Activated CD4-positive, alpha-beta T cell treated with anti-CD3 and anti-CD28 coated beads, Interleukin-10, Interleukin-2, amounts not matched to agents 100 ng/mL and 50 ng/mL, durations not matched to agents 16 hours and 8 hours (primary cell): ENCODE results near the gene BCL2L1.
"Not testable (repeated sequence)": the region's sequence is repeated elsewhere in the genome, so short reads cannot be mapped to it uniquely, and the experiment has no call there.

Source experiments
- DNase-seq: peaks from one replicate; pipeline ENCODE4 v3.0.0-alpha.2; 2020

Gene BCL2L1

DNA sequence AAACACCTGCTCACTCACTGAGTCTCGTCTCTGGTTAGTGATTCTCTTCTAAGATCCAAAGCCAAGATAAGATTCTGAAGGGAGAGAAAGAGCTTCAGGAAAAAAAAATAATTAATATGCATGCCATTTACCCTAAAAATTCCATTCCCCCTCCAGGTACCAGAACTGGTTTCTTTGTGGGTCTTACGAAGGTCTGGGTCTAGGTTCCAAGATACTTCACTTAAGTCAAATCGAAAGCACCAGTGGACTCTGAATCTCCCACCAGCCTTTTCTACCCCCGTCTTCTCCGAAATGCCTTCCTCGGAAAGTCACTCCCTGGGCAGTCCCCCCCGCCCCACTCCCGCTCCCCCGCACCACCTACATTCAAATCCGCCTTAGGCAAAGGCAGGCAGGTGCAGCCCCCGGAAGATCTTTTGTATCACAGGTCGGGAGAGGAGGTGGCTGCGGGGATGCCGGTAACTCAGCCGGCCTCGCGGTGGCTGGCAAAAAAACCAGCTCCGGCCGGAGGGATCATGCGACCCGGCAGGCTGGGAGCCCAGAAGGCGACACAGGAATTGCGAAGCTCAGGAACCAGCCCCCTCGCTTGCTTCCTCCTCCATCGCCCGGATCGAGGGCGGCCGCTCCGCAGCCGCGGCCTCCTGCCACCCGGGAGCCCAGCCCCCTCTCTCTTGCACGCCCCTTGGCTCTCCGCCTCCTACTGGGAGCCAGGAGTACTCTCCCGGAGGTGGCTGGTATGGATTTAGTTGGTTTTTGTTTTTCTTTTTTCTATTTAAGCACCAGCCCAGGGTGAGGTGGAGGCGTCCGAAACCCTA lies at the start of gene BCL2L1:
Gene BCL2L1, minus strand, starts transcription at position 612 of the 812 bp plus-strand sequence. CDS start 650 bp downstream, outside the sequence.
- DNase-seq = peak; percentile 84

DNA sequence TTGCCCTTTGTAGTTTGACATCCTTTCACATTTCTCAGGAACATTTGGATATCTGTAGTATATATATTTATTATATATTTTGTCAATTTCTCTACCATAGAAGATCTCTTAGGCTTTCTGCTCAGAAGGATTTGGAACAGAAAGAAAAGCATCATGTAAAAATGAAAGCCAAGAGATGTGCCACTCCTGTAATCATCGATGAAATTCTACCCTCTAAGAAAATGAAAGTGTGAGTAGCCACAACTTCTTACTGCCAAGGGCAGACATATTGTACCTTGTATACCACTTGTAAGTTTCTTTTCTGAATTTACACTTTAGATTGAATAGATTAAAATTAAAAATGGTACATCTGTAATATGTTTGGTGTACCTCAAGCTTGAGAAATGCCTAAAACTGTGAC lies 47.6 kb upstream of the BCL2L1 start:
- no peak for DNase-seq

DNA sequence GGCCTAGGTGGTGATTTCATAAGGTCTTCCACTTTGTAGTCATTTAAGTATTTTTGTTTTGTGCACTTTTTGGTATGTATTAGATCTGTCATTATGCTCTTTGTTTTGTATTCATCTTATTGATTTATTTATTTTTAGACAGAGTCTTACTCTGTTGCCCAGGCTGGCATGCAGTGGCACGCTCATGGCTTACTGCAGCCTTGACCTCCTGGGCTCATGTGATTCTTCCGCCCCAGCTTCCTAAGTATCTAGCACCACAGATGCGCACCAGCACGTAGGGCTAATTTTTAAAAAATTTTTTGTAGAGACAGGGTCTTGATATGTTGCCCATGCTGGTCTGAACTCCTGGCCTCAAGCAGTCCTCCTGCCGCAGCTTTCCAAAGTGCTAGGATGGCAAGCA lies 47.0 kb upstream of the BCL2L1 start:
- no peak for DNase-seq

DNA sequence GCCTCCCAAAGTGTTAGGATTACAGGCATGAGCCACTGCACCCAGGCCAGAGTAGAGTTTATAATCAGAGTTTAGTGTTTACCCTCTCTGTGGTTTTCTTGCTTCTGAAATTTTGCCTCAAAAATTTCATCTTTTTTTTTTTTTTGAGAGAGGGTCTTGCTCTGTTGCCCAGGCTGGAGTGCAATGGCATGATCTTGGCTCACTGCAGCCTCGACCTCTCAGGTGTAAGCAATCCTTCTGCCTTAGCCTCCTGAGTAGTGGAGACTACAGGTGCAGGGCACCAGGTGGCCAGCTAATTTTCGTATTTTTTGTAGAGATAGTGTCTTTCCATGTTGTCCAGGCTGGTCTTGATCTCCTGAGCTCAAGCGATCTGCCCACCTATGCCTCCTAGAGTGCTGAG lies 45.1 kb upstream of the BCL2L1 start:
- DNase-seq = no peak

DNA sequence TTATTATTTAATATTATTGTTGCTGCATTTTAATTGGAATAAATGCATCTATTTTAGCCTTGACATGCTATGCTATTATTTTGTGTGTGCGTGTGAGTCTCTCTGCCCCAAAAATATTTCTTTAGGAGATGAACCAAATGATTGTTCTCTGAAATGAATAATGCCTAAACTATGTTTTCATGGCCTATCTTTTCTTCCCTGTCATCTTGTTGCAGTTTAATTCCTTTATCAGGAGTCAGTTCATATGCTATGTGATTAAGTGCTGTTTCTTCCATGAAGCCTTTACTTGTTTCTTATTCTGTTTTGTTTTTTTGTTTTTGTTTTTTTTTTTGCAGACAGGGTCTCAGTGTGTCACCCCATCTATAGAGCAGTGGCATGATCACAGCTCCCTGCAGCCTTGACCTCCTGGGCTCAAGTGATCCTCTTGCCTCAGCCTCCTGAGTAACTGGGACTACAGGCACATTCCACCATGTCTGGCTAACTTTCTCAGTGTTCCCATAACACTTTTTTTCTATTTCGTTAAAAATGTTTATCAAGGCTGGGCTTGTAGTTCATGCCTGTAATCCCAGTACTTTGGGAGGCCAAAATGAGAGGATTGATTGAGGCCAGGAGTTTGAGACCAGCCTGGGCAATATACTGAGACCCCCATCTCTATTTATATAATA lies 42.1 kb upstream of the BCL2L1 start:
- DNase-seq = no peak

DNA sequence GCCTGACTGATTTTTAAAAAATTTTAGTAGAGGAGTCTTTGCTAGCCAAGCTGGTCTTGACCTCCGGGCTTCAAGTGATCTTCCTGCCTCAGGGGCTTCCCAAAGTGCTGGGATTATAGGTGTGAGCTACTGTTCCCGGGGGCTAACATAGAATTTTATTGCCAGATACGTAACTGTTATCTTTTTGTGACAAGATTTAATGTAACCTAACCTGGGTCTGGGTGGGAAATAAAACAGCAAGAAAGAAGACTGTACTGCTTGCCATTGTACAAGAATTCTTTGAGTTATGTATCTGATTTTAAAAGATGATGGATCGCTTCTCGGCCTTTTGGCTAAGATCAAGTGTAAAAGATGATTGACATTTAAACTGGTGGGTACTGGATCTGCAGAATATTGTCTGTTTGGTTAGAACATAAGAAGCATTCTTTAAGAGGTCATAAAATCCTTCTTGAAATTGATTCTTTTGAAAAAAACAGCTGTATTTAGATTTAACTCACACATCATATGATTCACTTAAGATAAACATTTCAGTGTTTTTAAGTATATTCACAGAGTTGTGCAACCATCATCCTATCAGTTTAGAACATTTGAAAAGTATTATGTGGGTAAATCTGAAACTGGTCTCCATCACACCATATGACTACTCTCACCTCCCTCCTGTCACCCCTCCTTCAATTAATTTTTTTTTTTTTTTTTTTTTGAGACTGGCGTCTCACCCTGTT lies 38.0 kb upstream of the BCL2L1 start:
- no peak for DNase-seq

DNA sequence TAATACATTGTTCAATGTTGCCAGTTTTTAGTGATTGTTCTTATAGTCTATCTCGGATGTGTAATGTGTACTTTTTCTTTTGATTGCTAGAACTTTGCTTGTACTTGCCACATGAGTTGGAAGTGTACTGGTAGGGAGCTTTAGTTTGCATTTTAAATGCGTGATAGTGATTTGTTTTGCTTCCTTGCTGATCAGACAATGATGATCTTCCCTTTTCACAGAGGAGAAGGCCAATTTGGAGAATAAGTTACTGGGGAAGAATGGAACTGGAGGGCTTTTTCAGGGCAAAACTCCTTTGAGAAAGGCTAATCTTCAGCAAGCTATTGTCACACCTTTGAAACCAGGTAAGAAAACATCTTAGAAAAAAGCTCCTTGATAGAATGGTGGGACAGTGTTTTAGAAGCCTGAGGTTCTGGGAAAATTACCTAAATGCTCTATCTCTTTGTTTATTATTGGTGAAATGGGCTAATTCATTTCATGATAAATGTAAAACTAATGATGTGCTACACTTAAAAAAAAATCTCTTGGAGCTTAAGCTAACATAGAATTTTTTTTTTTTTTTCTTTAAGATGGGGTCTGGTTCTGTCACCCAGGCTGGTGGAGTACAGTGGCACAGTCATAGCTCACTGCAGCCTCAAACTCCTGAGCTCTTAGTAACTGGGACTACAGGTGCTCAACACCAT lies 37.3 kb upstream of the BCL2L1 start:
- no peak for DNase-seq

DNA sequence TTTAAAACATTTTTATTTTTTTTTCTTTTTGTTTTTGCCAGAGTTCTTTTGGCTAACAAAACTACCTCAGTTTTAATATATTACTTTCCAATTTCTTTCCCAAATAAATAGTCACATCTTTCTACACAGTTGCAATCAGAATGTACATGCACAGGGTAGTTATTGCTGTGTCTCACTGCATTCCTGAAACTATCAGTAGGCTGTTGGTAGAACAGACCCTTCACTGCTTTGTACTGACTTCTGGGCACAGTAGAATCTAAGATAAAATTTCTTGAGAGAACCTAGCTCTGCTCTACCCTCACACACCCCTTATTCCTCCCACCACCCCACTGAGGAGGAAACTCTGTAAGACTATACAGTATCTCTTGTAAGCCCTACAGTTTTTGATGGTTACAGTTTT lies 36.3 kb upstream of the BCL2L1 start:
- no peak for DNase-seq

DNA sequence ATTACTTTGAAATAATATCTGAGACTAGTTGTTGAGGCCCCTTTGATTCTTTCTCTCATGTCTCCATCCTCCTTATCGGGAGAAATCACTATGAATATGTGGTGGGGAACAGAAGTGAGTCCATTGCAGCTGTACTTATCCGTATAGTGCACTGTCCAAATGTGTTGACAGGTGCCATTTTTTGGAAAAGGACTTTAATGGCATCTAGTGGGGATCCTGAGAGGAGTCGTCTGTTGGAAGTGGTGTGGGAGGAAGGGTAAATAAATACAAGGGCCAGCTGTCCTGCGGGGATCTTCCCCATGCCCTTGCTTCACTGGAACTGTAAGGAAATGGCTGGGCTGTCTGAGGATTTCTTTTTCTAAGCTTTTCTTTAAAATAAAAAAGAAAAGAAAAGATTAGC lies 35.9 kb upstream of the BCL2L1 start:
- no peak for DNase-seq

DNA sequence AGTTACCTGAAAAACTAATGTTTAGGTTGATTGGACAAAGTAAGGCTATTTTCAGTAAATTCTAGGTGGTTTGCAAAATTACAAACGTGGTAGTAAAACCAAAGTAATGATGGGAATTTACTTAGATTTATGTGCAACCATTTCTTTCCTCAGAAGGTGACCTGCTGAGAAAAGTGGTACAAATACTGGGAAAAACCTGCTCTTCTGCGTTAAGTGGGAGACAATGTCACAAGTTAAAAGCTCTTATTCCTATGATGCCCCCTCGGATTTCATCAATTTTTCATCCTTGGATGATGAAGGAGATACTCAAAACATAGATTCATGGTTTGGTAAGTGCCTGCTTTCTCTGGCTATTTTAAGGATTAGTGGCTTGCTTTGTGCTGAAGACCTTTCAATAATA lies 34.6 kb upstream of the BCL2L1 start:
- DNase-seq = no peak

DNA sequence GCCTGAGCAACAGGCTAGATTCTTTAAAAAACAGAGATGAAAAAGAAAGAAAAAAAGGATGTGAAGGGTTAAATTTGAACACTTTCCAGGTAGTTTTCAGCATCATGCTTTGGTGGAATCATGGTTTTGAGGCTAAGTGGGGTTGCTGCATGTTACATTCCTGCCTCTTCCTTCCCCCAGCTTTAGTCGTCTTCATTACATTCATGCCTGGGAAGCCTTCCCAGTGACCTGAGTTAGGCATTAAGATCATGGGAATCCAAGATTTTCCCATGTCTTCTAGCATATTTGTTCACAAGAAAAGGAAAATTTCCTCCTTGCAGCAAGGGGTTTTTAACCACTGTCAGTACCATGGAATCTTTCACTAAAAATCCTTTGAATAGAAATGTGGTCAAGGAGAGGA lies 28.5 kb upstream of the BCL2L1 start:
- no peak for DNase-seq

DNA sequence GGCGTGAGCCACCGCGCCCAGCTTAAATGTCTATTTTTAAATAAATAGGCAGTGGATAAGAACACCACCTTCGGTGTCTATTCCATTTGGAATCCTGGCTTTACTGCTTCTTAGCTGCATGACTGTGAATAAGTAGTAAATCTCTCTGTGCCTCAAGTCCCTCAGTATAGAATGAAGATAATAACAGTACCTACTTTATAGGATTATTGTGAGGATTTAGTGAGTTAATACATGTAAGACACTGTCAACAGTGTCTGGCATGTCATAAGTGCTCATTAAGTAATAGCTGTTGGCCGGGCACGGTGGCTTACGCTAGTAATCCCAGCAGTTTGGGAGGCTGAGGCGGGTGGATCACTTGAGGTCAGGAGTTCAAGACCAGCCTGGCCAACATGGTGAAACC lies 26.6 kb upstream of the BCL2L1 start:
- DNase-seq = no peak

DNA sequence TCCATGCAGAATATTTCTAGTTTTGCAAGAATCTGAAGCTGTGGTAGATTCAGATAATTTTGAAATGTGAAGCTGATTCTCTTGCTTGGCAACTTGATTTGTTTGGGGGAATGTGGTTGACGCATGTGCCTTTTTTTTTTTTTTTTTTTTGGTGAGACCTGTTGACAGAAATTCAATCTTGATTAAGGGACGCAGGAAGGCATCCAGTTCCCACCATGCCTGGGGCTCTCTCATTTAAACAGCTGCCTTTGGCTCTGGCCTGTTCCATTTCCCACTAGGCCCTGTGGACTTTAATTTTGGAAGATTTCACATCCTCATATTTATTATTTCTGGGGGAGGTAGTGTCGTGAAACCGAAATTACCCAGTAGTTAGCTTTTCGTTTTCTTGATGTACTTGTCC lies 25.0 kb upstream of the BCL2L1 start:
- DNase-seq = no peak

DNA sequence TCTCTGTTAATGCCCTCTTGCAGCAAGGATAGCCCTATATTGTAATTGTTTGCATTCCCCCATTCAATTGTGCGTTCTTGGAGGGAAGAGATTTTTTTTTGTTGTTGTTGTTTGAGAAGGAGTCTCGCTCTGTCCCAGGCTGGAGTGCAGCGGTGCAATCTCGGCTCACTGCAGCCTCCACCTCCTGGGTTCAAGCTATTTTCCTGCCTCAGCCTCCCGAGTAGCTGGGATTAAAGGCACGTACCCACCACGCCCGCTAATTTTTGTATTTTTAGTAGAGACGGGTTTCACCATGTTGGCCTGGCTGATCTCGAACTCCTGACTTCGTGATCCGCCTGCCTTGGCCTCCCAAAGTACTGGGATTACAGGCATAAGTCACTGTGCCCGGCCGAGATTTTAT lies 24.4 kb upstream of the BCL2L1 start:
- not testable (repeated sequence) for DNase-seq

DNA sequence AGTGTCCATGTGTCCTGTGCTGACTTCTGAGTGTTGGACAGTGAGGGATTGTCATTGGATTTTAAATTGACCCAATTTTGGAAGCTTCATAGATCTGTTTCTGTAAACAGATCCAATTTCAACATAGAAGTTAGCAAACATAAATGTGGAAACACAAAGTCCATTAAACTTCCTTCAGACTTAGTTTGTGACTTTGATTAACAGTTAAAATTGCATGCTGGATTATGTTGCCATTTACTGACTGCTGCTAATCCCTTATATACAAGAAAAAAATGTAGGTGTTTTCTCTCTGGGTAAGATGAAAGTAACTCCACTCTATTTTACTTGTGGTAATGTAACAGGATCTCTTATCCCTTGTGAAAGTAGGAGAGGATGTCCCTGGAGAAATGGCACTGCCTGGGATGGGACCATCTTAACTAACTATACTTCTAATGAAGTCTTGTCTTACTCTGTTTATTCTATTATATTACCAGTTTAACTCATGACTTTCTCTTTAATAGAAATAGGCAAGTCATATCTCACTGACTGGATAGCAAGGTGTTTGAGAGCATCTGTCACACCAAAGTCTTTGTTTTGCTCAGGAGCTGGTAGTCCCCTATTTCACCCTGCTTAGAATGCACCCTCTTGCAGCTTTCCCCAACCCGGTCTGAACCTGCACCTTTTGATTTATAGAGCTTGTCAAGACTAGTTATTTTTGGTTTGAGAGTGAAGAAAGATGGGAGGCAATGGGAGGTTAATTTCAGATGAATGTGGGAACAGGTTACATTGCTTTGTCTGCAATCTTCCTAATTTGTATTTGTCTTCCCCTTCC lies 23.6 kb upstream of the BCL2L1 start:
- peak; percentile 5 for DNase-seq

DNA sequence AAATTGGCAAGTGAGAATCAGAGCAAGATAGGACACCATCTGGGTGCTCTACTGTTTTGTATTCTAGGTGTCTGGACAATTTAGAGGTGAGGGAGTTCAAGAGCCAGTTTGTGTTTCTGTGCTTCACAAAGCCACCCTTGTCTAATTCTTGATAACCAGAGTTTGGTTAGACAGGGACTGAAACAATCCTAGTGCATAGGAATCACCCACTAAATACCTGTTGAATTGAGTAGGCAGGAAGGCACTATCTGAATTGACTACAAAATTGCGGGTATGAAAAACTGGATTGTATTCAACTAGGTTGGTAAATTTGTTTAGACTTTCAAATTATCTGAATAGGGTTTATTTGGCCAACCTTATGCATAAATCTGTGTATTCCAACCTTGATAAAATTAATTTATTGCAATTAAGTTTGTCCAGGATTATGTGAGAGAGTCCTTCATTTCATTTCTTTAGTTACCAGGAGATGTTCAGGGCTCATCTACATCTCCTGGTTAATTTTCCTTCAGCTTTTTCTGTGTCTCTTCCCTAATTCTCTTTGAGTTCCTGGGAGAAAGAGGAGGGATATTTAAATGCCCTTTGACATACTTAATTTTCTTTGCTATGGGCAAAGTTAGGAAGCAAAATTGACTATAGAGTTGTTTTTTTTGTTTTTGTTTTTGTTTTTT lies 18.1 kb upstream of the BCL2L1 start:
- DNase-seq = no peak

DNA sequence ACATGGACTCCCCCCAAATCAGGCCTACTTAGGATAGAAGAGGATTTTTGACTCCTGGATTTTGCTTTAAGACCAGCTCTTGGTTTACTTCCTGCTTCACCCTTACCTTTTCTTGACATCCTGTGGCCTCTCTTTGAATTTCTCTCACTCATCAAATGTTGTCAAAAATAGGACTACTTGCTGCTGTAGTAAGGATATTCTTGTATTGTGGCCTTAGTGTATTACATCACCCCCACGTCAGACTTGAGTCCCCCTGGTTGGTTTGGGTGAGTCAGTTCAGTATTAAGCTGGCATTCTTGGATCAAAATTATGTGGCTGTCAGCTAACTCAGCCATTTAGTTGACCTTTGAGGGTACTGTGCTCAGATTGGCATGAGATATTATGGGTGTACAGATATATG lies 17.5 kb upstream of the BCL2L1 start:
- DNase-seq = peak; percentile 81

DNA sequence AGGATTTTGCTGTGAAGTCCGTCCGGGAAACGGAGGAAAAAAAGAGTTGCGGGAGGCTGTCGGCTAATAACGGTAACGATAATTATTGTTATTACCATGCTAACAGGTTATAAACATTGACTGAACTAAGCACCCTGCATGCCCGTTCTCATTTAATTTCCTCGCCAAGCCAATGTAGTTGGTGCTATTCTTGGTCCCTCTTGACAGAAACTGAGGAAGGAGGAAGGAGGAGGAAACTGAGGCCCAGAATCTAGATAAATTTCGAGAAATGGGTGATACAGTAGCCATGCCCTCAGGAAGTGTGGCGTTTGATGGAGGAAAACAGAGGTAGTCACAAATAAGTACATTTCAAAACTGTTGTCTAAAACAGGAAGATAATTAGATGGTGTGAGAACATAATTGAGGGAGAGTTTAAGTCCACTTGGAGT lies 16.9 kb upstream of the BCL2L1 start:
- DNase-seq = no peak

DNA sequence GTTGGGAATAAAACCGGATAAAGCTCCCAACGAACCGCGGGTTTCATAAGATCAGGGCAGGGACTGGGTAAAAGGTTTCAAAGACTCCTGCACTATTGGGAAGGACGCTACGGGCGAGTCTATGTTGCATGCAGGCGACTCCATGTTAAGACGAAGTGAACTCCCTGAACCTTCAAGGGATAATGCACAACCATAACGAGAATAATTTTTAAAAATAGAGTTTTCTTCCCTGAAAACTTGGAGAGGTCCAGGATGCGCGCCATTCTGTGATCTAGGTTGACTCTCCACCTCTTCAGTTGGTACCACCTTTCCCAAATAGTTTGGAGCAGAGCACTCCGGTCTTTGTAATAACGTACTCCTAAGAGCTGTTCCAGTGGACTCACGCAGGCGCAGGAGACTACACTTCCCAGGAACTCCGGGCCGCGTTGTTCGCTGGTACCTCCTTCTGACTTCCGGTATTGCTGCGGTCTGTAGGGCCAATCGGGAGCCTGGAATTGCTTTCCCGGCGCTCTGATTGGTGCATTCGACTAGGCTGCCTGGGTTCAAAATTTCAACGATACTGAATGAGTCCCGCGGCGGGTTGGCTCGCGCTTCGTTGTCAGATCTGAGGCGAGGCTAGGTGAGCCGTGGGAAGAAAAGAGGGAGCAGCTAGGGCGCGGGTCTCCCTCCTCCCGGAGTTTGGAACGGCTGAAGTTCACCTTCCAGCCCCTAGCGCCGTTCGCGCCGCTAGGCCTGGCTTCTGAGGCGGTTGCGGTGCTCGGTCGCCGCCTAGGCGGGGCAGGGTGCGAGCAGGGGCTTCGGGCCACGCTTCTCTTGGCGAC lies 16.3 kb upstream of the BCL2L1 start, which contains the start of gene TPX2:
Gene TPX2, plus strand, starts transcription at position 562 of the 821 bp plus-strand sequence. CDS start 18,187 bp downstream, outside the sequence.
- peak; percentile 96 for DNase-seq

DNA sequence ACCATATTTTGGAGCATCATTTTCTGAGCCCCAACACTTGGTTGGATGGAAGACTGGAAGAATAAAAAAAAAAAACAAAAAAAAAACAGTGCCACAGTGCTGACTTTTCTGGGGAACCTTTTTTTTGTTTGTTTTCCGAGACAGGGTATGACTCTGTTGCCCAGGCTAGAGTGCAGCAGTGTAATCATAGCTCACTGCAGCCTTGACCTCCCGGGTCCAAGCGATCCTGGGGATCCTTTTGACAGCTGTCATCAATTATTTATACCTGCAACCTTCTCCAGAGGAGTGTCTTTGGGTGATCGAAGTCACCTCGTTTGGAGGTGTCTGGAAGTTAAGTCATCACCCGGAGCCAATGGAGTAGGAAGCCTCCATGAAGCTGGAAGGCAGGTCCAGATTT lies 8.7 kb upstream of the BCL2L1 start:
- DNase-seq = no peak
